Left hindlimb (tissue), 1 donor: ENCODE measurements around the gene CGB5.
"Not testable (repeated sequence)": the region's sequence is repeated elsewhere in the genome, so short reads cannot be mapped to it uniquely, and the experiment has no call there.

Source experiments
- DNase-seq: peaks from one replicate; pipeline ENCODE4 v3.0.0-alpha.2; 2018

CGB5 gene

DNA sequence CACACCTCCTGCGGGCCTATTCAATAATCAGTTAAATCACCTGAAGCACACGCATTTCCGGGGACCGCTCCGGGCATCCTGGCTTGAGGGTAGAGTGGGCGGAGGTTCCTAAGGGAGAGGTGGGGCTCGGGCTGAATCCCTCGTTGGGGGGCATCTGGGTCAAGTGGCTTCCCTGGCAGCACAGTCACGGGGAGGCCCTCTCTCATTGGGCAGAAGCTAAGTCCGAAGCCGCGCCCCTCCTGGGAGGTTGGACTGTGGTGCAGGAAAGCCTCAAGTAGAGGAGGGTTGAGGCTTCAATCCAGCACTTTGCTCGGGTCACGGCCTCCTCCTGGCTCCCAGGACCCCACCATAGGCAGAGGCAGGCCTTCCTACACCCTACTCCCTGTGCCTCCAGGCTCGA, at the start of gene CGB5:
TSS of gene CGB5 (plus strand) at position 301 of the 400 bp plus-strand sequence. CDS start 362 bp downstream, outside the sequence.
- not testable (repeated sequence) for DNase-seq

DNA sequence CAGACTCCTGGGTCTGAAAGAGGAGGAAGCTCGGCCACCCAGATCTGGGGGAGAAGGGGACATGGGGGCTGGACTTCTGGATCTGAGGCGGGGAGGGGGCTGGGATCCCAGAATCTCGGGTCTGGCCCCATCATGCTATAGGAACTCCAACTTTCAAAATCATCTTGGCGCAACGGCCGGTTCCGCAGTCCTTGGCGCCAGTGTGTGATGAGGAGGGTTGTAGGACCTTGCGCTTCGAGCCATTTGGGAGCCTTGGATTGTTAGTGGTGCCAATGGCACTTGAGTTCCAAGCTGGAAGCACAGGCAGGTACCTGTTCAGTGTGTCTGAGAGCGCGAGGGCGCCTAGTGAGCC, 49.6 kb upstream of the CGB5 start:
- no peak for DNase-seq

DNA sequence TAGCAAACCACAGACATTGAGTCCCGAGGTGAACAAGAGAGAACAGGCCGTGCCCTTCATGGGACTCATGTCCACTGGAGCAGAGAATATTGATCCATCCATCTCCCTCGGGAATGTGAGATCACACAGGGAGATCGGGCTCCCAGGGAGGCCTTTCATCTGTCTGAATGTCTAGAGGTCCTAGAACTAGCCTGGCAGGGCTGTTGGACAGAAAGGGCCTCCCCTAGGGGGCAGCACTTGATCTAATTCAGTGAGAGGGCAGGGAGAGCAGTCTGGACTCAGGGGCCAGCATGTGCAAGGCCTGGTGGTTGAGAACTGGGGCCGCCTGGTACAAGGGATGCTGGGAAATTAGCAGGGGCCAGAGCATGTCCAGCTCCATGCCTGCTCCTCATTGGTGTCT, 45.7 kb upstream of the CGB5 start:
- no peak for DNase-seq

DNA sequence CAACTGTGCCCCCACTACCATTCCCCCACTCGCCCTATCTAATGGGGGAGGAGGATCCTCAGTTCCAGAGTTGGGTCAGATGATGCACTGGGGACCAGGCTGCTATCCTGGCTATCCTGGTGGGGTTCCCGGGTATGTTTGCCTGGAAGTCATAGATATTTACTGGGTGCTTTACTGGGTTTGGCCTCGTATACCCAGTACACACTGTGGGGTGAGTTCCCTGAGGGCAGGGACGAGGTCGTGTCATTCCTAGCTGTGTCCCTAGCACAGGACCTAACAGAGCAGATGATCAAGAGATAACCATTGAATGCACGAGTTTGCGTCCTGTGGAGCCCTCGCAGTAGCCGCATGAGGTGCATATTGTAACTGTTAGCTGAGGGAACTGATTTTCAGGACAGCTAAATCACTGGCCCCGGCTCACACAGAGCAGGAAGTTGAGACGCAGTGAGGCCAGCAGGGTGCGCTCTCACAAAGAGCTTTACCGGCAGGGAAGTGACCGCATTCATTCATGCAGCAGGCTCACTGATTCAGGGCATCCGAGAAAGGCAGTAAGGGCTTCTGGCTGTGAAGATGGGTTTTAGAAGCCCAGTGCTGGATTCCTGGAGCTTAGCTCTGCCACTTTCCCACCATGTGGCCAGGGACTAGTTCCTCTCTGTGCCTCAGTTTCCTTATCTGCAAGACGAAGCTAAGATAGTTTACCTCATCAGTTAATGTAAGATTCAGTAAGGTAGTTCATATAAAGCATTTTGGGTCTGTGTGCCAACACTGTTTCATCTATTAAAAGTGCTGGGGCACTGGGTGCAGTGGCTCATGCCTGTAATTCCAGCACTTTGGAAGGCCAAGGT, 43.9 kb upstream of the CGB5 start:
- no peak for DNase-seq

DNA sequence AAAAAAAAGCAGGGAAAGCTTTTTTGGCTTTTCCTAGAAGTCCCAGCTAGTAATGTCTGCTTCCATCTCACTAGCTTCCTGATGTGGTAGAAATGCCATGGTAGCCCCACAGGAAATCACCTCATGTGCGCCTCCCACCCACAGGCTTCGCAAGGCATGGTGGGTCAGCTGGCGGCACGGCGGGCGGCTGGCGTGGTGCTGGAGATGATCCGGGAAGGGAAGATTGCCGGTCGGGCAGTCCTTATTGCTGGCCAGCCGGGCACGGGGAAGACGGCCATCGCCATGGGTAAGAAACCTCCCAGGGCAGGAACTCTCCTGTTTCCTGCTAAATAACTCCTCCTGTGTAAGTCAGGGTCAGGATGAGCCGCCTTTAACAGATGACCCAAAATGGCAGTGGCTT, 39.5 kb upstream of the CGB5 start:
- DNase-seq = no peak

DNA sequence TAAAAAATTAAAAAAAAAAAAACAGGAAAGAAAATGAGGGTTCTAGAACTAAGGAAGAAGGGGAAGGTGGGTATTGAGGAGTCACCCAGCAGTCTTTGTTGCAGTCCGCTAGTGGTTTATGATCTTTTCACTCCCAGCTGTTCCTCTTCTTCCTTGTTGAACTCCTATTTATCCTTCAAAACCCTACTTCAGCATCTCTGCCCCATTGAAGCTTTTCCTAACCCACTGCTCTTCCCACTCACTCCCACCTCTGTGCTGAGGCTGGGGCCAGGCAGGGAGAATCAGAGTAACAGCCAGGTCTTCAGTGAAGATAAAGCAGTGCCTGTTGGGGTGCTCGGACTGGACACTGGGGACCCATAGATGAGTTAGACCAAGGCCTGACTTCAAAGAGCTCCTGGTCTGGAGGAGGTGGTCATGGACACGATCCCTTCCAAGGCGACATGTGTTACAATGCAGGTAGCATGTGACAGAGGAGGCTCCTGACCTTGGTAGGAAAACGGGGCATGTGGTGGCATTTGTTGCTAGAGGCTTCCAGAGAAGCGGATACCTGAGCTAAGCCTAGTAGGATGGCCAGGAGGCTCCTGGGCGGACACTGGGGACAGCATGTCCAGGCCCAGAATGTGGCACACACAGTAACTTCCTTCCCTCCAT, 38.6 kb upstream of the CGB5 start:
- DNase-seq = no peak

DNA sequence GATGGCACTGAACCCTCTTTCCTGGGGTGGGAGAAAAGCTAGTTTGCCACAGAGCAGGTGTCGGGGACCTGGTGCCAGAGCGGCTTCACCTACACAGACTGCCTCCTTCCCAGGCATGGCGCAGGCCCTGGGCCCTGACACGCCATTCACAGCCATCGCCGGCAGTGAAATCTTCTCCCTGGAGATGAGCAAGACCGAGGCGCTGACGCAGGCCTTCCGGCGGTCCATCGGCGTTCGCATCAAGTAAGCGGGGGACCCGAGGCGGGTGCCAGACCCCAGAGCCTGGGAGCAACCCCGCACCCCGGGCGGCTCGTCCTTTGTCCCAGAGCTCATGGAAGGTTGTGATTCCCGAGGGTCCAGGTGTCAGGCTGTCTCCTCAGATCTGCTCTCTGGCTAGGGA, 36.7 kb upstream of the CGB5 start:
- no peak for DNase-seq

DNA sequence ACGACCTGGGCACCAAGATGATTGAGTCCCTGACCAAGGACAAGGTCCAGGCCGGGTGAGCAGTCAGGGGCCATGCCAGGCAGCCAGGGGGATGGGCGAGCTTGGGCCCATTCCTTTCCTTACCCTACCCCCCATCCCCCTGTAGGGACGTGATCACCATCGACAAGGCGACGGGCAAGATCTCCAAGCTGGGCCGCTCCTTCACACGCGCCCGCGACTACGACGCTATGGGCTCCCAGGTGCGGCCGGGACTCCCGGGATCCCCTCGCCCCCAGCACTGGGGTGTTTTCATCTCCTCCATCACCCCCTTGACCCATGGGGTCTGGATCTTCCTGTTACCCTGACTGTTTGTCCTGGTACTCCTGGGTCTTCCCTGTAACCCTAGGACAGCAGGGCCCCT, 33.8 kb upstream of the CGB5 start:
- no peak for DNase-seq

DNA sequence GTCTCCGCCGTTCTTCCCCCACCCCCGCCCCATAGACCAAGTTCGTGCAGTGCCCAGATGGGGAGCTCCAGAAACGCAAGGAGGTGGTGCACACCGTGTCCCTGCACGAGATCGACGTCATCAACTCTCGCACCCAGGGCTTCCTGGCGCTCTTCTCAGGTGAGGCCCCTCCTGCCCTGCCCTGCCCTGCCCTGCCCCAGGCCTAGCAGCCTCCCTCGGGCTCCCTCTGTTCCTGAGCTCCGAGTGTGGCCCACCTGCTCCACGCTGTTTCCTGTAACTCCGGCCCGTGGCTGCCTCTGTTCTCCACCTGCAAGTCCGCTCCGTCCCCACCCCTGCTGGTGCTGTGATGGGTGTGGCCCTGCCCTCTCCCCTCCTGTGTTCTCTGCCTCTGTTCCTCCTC, 33.2 kb upstream of the CGB5 start:
- DNase-seq = no peak

DNA sequence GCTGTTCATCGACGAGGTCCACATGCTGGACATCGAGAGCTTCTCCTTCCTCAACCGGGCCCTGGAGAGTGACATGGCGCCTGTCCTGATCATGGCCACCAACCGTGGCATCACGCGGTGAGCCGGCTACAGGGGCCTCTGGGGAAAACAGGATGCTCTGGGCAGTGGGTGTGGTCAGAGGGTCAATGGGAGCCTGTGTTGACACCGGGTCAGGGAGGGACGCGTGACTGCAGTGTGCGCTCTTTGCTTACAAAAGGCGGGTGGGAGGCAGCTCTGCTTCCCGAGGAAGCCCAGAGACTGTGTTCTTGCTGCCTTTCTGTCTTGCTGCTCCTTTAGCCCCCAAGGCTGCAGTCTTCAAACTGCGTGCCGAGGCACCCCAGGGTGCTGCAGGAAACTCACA, 32.5 kb upstream of the CGB5 start:
- no peak for DNase-seq

DNA sequence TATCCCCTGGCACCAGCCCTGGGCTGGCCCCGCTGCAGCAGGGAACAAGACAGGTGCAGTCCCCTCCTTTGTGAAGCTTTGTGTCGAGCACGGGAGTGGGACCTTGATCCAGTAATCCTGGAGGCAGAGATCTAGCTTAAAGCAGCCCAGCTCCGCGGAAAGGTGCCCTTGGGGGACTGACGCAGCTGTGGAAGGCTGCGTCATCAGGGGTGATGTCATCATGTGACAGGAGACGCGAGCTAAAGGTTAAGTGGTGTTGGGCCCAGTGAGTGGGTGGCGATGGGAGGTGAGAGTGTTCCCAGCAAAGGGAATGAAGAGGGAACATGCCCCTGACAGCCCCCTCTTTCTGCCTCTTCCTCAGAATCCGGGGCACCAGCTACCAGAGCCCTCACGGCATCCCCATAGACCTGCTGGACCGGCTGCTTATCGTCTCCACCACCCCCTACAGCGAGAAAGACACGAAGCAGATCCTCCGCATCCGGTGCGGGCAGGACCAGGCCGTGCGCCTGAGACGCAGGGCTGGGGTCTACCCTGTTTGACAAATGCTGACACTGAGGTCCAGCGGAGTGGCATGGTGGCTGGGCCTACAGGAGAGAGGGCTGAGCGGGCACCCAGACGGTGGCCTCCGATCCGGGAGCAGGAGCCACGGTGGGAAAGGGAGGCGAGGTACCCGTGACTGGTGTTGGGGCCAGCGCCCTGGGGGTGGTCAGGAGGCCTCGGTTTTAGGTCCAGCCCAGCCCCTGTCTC, 29.4 kb upstream of the CGB5 start:
- DNase-seq = no peak

DNA sequence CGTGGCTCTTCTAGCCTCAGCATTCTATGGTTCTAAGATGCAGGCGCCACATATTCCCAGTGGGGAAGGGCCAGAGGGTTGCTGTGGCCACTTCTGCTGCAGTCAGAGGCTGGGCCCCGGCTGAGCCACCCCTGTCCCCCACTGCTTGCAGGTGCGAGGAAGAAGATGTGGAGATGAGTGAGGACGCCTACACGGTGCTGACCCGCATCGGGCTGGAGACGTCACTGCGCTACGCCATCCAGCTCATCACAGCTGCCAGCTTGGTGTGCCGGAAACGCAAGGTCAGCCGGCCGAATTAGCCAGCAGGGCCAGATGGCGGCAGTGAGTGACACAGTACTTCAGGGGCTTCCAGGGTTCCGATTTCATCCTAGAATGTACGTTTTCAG, 28.8 kb upstream of the CGB5 start:
- DNase-seq = no peak

DNA sequence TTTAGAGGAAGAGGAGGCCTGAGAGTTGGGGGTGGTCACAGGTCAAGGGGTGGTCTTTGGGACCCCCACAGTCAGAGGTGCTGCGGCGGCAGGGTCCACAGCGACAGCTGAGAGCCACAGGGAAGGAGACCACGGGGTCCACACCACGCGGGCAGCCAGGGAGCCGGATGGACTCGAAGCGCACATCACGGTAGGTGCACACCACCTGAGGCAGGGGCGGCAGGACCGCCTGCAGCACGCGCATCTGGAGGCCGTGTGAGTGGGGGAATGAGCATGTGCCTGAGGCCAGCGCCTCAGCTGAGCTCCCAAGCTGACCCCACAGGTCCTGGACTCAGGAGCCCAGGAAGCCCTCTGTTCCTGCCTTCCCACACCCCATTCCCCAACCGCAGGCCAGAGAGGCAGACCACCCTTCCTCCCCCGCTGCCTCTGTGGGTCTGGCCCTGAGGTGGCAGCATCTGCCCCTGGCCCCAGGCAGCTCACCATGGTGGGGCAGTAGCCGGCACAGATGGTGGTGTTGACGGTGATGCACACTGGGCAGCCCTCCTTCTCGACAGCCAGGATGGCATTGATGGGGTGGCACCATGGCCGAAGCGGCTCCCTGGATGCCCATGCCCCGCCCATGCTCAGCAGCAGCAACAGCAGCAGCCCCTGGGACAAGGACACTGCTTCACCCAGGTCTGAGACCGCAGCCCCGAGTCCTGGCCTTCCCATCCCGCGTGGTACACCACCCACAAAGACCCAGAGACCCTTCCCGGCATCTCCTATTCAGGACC, 27.4 kb upstream of the CGB5 start:
- DNase-seq = no peak

DNA sequence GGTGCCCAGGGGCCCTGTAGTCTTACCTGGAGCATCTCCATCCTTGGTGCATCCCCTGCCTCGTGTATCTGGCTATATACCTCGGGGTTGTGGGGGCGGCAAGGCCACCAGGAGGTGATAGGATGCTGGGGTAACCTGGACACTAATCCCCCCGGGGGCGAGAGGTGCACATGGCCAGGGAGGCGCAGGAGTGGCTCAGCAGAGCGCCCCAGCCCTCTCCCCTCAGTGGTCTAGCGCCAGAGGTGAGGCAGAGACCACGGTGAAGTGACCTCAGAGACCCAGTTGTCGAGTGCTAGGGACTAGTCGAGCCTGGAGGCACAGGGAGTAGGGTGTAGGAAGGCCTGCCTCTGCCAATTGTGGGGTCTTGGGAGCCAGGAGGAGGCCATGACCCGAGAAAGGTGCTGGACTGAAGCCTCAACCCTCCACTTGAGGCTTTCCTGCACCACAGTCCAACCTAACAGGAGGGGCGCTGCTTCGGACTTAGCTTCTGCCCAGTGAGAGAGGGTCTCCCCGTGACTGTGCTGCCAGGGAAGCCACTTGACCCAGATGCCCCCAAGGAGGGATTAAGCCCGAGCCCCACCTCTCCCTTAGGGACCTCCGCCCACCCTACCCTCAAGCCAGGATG, 26.5 kb upstream of the CGB5 start, which contains the start of gene LHB:
TSS of gene LHB (minus strand) at position 51 of the 625 bp plus-strand sequence. CDS start at position 41, 10 bp downstream.
- no peak for DNase-seq

DNA sequence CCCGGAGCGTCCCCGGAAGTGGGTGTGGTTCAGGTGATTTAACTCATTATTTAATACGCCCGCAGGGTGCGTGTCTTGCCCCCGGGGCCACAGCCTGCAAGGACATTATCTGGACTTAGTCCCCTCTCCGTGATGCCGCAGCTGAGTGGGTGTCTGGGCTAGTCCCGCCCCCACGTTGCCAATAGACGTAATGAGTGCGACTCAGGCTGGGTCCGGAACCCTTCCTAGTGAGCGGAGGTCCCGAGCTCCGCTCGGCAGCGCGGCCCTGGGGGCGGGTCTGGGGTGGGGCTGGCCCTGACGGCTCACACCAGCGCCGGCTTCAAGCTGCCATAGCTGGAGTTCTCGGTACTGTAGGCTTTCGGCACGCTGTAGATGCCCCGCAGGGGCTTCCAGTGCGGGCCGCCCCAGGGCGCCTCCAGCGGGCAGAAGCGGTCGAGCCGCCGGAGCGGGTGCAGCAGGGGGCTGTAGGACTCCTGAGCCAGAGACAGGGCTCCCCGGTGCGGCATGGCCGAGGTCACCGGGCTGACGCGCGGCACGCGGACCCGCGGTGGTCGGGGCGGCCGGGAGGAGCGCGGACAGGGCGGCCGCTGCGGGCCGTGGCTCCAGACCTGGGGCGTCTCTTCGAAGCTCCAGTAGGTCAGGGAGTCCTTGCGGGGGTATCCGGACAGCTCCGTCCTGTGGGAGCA, 25.8 kb upstream of the CGB5 start:
- peak; percentile 62 for DNase-seq

DNA sequence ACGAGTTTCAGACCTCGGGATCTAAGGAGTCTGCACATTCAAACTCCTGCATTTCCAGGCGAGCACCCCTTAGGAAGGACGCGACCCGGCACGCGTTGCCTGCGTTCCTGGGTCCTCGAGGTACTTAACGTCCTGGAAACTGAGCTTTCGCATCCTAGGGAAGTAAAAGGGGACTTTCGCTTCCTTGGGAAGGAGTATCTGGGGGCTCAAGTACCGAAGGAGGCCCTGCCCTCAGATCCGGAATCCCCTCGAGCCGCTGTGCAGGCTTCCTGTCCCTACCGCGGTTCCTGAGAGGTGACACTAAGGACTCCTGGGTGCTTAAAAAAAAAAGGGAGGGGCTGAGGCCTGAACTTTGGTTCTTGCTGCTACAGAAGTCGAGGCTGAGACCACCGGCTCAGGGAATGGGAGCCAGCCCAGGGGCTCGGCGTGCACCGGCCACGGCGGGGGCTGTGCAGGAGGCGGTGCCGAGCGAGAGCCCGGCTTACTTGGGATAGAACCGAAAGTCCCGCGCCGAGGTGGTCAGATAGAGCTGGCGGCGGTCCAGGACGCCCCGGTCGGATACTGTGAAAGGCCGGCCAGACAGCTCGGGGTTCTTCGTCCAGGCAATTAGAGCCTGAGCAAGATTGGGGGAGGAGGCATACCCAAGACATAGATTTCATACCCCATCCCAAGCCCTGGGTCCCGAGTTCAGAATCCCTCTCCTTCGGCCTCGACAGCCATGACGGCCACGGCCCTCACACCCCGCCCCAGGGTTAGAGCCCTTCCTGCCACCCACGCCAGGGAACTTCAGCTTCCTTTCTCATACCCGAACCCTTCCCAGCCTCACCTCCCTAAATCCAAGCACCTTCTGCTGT, 25.0 kb upstream of the CGB5 start:
- DNase-seq = not testable (repeated sequence)

DNA sequence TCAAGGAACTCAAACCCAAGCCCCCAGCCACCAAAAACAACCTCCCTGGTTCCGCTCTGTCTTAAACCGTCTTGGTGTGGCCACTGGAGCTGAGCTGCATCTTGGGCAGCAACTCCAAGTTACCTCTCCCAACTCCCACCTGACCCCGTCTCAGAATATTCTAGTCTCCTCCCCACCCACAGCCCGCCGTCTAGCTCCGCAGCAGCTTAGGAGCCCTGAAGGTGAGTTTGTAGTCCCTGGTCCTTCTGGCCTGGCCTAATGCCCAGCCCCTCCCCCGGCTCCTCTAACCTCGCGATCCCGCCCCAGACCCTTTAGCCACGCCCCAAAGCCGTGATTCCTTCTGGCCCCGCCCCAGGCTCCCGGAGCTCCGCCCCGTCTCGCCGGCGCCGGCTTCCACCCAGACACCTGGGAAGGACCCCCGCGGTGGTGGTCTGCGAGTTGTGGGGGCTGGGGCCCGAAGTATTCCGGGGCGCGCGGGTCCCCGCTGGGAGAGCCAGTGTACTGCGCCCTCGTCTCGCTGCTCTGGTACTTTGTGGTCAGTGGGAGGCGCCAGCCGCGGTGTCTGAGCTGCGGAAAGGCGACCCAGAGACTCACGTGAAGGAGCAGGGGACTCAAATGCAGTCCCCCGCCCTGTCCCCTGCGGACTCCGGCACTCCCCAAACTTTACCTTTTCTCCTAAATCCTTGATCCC, 24.3 kb upstream of the CGB5 start:
- DNase-seq = no peak

DNA sequence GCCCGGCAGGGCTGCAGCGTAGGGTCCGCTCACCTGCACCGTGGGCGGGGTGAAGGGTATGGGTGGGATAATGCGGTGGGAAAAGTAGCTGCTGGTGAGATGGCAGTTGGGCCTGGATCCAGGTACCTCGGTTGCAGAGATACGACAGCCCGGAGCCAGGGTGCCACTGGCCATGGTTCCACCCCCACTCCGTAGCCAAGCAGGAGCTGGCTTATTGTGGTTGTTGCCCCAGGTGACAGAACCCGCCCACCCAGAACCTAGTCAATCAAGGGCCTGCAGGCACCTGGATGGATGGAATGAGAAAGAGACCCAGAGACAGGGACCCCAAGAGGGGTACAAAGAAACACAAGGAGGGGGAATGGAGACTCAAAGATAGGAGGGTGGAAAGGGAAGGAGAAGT, 23.3 kb upstream of the CGB5 start:
- no peak for DNase-seq

DNA sequence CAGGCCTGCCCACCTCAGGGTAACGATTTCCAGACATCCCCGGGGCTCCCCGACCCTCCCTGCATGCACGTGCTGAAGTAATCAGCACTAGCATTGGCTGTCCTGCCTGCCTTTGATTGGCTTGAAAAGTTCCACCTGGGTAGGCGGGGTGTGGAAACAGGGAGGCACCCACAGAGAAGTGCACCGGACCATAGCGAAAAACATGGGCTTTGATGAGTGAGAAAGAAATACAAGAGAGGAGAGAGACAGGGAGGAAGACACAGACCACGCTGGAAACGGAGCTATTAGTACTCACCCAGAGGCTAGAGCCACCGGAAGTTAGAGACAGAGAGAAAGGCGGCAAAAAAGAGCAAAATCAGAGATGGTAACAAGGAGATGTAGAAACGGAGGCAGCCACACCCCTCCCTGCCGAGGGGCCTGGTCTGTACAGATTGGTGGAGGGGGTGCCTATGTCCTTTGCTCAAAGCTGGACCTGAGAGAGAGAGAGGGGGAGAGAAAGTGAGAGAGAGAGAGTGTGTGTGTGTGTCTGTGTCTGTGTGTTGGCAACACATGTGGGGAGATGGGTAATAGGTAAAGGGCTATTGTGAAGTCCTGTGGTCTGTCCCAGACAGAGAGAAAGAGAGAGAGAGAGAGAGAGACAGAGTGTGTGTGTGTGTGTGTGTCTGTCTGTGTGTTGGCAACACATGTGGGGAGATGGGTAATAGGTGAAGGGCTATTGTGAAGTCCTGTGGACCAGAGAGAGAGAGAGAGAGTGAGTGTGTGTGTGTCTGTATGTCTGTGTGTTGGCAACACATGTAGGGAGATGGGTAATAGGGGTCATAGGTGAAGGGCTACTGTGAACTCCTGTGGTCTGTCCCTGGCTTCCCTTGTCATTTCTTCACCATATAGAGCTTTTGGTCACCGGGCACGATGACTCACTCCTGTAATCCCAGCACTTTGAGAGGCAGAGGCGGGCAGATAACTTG, 22.4 kb upstream of the CGB5 start:
- DNase-seq = no peak
